ENCODE data around the gene PLA2G4C.
"Not testable (repeated sequence)": the region's sequence is repeated elsewhere in the genome, so short reads cannot be mapped to it uniquely, and the experiment has no call there.

GRCh38 chr19:48091111-48091718 lies 19.4 kb downstream of the PLA2G4C start:
- TF ChIP-seq CTCF (IDR thresholded peaks at IDR 0.05; ENCODE audit: low read depth, low read length, poor library complexity, severe bottlenecking); EZH2phosphoT487 (IDR thresholded peaks at IDR 0.05; ENCODE audit: borderline replicate concordance, low read length): not testable (repeated sequence)
